Measurements from ENCODE around the gene TANC1. TPM values are rescaled to one million over a fixed set of nuclear protein-coding genes. Genes with fewer than 3 reads are reported as not detected.
"Not testable (repeated sequence)": the region's sequence is repeated elsewhere in the genome, so short reads cannot be mapped to it uniquely, and the experiment has no call there.

Gene TANC1
- polyA plus RNA-seq, 5 donors, result 39.5 to 59.6 (median 55.1) TPM

DNA sequence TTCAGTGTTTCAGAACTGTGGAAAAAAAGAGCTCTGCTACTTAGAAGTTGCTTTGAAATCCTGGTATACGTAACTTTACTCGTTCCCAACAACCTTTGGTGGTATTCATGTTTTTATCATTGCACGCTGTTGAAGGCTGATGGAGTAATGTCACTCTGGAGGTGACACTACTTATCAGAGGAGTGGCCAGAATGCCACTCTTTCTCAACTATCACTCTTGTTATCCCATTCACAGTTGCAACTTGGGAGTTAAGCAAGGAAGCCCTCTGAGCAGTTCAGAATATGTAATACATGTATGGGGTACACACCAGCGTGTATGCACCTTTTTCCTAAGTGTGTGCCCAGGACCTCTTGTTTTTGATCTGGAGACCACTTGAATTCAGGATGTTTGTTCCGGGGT lies 53.6 kb downstream of the TANC1 start:
- DNase-seq, result no peak

DNA sequence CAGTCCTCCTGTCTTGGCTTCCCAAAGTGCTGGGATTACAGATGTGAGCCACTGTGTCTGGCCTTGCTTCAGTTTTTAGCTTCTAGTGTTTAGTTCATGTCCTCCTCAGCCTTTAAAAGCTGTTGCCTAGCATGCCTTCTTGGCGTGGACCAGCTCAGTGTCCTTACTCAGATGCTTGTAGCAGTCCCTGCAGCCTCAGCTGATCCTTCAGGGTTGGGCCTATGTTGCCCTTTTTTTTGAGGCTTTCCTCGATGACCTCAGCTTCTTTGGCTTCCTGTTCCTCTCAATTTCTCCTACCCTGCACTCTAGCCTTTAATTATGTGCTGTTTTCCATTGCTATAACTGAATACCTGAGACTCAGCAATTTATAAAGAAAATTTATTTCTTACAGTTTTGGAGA lies 57.7 kb downstream of the TANC1 start:
- no peak for DNase-seq

DNA sequence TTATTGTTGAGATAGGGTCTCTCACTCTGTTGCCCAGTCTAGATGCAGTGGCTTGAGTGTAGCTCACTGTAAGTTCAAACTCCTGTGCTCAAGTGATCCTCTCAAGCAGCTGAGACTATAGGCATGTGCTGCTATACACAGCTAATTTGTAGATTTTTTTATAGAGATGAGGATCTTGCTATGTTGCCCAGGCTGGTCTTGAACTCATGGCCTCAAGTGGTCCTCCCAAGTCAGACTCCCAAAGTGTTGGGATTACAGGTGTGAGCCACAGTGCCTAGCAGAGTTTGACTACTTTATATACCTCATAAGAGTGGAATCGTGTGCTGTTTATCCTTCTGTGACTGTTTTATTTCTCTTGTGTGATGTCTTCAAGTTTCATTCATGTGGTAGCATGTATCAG lies 60.3 kb downstream of the TANC1 start:
- no peak for DNase-seq

DNA sequence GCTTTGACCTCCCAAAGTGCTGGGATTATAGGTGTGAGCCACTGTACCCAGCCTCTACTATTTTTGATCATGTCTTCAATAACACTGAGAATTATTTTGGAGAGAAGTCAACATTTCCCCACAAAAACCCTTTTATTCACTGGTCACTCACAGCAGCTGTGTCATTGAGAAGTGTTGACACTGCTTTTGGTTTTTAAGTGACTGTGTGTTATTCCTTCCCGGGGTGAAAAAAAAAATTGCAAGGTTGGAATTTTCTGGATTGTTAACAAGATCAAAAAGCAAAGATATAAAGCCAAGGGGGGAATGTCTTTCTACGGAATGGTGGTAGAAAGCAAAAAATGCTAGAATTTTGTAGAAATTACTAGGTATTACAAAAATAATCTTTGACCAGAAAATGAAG lies 61.5 kb downstream of the TANC1 start:
- no peak for DNase-seq

DNA sequence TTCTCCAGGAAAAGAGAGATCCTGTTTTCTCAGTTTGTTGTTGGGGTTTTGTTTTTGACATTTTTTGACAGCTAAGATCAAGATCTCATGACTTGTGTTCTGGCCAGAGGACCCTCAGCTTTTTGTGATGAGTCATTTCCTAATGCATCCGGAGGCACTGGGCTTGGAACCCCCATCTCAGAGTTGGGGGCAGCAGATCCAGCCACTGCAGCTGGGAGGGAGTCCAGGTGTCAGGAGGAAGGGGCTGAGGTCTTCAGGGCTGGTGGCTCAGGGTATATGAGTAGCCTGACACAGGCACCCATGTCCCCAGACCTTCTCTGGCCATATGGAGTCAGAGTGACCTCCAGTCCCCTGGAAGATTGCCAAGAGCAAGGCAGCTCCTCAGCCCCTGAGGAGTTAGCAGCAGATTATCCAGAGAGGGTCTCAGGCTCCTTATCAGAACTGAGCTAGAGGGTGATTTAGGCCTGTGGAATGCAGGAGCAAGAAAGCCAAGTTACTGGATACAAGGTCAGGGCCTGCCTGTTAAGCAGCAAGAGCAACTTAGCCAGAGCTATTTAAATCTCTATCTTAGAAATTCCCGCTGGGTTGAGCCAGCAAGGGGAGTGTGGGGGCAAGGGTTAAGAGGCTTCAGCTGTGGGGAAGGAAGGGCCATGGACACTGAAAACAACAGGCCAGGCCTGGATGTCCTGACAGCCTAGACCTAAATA lies 62.4 kb downstream of the TANC1 start:
- DNase-seq, result peak; percentile 36 to 56

DNA sequence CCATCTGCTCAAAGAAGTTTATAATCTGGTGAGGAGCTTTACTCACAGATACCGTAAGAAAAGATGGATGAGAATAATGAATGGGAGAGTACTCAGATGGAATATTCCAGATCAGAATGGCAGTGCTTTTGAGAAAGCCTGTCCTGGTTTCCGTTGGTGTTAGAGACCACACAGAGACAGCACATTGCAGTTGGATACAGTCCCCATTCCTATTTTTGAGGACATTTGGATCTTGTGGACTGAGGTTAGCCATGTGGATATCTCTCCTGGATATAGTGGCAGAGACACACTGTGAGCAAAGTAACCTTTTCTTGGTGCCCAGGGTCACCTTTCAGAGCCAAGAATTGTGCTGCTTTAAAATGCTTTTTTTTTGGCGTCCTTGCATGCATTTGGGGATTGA lies 63.7 kb downstream of the TANC1 start:
- no peak for DNase-seq

DNA sequence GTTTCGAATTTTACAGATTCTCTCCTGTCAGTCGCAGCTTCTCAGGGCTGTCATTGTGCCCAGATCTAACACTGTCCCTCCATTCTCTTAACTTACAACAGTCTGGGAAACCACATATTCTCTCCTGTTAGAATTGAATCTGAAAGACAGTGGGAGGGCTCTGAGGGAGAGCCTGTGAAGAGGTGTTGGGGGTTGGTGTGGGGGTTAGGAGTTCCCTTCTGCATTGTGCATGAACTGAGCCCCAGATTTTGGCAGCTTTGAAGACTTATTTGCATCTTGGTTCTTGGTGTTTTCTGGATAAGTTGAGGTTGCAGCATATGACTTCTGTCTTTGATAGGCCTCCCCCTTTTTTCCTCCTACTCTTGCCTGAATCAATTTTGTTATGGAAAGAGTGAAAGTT lies 64.1 kb downstream of the TANC1 start:
- DNase-seq, result no peak

DNA sequence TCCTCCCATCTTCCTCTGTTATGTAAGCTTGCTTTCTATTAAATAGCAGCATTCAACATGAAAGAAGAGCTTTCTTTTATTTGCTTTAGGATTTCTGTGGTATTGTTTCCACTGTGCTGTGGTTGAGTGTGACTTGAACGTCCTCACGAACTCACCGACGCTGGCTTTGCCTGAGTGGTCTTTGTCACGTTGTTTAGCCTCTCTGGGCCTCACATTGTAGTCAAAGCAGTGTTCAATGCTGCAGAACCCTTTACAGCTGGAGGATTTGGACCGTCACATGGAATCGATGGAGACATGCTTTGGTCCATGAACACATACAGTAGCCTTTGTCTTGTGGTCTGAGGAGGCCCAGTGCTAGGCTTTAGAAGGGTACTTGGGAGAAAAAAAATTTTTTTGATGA lies 66.3 kb downstream of the TANC1 start:
- DNase-seq, result no peak

DNA sequence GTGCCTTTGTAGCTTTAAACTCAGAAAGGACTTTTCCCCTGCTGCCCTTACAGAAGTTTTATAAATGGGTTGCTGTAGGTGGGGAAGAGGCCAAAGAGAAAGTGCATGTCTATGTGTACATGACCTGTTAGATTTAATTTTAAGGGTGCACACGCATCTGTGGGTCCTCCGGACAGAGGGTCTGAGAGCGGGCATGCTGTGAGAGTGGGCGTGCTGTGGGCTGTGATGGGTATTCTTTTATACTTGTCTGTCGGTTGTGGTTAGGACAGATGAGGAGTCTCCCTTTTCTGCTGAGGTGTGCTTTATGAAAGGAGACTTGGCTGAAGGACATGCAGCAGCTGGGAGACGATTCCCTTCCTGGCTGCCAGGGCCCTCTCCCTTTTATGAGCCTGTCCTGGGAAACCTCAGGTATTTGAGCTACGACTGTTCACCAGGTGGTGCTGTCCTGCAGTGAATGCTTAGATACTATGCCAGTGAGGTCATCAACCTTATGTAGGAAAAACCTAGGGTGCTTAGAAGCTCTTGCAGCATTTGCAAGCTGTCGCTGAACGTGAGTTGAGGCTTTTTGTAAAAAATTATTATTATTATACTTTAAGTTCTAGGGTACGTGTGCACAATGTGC lies 67.5 kb downstream of the TANC1 start:
- DNase-seq, result no peak

DNA sequence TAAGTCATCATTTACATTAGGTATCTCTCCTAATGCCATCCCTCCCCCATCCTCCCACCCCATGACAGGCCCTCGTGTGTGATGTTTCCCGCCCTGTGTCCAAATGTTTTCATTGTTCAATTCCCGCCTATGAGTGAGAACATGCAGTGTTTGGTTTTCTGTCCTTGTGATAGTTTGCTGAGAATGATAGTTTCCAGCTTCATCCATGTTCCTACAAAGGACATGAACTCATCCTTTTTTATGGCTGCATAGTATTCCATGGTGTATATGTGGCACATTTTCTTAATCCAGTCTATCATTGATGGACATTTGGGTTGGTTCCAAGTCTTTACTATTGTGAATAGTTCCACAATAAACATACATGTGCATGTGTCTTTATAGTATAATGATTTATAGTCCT lies 68.0 kb downstream of the TANC1 start:
- DNase-seq, result not testable (repeated sequence)

DNA sequence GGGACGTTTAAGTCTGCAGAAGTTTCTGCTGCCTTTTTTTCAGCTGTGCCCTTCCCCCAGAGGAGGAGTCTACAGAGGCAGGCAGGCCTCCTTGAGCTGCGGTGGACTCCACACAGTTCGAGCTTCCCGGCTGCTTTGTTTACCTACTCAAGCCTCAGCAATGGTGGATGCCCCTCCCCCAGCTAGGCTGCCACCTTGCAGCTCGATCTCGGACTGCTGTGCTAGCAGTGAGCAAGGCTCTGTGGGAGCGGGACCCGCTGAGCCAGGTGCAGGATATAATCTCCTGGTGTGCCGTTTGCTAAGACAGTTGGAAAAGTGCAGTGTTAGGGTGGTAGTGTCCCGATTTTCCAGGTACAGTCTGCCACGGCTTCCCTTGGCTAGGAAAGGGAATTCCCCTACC lies 72.9 kb downstream of the TANC1 start:
- not testable (repeated sequence) for DNase-seq

DNA sequence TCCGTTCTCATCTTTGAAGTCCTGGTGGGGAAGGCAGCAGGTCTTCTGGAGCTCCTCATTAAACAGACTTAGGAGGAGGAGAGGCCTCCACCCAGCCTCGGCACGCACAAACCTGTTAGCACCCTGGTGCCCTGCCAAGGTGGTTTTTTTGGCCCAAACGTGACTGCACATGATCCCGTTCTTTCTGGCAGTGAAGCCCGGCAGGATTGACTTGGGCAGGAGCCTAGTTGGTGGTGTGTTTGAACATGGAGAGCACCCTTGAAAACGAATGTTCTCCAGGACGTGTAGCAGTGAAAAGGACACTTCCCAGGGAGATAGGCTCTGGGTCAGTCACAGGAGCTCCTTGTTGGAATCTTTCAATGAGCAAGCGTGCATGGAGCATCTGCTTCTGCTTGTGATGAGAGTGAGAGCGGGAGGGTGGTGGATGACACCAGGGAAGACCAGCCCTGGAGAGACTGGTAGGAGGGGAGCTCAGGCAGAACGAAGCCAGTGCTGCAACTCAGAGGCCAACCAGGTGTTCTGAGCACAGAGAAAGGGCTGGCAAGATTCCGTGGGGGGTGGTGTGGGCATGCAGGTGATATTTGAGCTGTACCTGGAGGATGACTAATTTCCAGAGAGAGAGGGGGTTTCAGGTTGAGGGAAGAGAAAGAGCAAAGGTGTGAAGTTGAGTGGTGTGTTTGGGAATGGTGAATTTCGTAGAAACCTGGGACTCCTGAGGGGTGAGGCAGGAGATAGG lies 73.8 kb downstream of the TANC1 start:
- DNase-seq, result no peak

DNA sequence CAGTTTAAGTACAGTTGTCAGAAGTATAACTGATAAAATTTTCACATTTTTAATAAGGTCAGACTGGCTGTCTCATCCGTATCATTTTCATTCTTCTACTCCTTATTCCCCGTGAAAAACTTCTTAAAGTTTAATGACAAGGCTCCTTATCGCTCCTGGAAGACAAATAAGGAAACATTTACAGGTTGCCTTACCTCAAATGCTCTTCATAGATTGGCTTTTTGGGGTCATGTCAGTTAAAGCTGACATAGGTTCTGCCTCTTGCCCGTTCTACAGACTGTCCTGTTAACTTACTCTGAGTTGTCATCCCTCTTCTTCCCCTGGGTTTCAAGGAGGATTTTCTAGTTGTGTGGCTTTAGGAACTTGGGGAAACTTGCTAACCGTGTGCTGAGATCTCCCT lies 75.3 kb downstream of the TANC1 start:
- DNase-seq, result no peak

DNA sequence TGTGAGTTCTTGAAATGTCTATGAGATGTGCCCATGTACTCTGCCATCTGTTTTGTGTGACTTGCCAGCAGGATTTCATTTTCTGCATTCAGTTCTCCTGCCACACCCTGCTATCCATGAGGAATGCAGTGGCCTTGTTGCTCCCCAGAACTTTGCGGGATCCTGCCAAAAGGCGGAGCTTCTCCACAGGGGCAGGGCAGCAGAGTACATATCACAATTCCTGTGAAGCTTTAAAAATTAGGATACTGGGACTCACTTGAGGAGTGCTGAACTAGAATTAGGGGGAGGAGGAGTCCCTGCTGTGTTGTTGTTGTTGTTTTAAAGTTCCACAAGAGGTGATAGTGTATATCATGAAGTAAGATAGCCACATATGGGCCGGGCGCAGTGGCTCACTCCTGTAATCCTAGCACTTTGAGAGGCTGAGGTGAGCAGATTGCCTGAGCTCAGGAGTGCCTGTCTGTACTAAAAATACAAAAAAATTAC lies 76.4 kb downstream of the TANC1 start:
- no peak for DNase-seq

DNA sequence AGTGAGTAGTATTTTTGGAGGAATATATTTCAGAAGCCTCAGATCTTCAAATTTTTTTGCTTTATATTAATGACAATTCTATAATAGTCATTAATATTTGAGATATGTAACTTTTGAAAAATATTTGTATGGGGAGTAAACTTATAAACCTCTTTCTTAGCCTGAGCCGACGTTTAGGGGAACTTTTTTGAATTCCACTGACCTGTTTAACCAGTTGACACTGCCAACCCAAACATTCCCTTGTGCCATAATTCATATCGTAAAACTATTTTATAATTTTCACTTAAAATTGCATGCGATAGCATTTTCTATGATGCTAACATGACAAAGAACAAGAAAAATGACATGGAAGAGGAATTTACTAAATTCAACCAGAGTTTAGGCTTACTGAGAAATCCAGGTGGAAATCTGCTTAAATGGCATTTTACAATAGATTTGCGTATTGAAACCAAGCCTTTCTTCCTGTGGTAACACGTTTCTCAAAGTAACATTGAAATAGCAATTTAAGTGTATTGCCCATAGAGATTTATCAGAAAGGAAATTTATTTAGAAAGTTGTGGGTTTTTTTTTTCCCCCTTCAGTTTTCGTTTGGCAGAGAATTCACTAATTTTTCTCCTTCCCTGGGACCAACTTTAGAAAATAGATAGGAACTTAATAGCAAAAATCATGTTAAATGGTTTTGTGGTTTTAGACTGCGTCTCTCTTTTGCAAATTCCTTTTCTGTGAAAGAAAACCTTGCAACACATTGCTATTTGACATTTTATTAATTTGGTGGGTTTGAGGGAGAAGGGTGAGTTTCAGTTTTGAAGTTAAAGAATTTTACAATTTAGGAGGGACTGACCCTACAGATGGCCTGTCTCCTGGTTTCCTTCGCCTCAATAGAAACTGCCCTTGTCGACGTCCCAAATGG lies 77.4 kb downstream of the TANC1 start:
- DNase-seq, result no peak

DNA sequence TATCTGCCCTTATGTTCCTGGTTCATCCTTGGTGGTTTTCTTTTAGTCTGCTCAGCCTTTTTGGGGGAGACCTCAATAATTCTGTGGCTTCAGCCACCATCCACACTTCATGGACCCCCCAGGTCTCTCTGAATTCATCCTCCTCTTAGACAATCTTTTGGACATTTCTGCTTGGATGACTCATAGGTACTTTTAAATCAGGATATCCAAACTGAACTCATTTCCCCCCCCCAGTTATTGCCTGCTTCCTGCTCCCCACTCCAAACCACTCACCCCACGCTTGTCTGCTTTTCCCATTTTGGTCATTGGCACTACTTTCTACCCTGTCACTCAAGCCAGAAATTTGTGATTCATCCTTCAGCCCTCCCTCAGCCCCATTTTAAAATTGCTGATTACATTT lies 78.5 kb downstream of the TANC1 start:
- DNase-seq, result no peak

DNA sequence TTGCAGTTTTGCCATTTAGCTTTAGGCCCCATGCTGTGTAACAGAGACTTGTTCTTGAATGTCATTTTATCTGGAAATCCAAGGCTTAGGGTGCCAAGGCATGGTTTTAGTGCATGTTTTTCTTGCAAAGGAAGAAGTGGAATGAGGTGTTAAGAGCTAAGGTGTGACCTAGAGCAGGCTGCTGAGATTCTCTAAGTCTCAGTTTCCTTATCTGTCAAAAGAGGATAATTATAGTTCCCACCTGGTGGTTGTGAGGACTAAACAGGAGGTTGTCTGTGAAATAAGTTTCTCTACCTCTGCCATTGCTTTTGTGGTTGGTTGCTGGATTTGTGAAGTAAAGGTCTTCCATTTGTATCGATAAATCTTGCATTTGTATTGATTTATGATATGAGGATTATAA lies 82.0 kb downstream of the TANC1 start:
- no peak for DNase-seq

DNA sequence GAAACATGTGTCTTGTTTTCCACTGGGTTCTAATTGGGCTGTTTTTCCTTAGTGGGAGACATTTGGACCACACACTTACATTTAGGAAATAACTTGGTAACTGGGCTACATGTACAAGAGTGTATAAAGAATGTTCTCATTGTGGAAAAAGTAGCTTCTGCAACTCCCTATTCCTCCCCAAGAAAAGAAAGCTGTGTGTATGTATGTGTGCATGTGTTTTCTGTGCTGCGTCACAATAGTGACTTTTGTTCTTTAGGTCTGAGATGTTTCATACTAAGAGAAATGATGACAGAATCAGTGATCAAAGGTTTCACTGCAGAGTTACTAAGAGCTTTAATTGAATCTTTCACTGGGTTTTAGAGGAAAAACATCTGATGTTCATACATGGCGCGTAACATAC lies 82.7 kb downstream of the TANC1 start:
- no peak for DNase-seq

DNA sequence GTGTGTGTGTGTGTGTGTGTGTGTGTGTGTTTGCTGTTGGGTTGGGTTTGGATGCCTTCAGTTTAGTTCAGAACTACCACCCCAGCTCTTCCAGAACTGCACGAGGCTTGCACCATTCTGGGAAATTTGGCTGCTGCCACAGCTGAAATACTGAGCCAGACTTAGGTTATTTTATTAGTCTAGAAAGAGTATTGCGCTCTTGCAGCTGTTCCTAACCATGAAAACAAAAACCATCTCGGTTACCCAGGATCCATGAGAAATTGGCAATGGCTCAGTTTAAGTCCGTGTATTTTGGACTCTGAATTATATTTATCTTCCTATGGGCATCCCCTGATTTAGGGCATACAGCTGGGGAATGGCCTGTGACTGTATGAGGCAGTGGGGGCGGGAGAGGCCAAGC lies 83.2 kb downstream of the TANC1 start:
- no peak for DNase-seq

DNA sequence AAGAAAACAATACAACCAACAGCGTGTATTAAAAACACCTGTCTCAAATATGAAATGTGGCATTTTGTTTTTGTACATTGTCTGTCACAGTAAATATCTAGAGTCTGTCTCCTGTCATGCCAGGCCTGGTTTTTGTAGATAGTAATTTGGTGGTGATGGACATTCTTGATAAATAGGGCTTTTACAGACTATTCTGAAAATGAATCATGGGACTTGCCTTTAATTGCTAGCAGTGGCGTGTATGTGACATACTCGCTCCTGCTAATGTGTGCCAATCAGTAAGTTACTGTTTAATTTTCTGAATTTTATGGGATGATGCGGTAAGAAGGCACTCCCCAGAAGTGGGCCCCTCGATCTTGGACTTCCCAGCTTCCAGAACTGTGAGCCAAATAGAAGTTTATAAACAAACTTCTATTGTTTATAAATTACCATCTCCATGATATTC lies 83.7 kb downstream of the TANC1 start:
- no peak for DNase-seq

DNA sequence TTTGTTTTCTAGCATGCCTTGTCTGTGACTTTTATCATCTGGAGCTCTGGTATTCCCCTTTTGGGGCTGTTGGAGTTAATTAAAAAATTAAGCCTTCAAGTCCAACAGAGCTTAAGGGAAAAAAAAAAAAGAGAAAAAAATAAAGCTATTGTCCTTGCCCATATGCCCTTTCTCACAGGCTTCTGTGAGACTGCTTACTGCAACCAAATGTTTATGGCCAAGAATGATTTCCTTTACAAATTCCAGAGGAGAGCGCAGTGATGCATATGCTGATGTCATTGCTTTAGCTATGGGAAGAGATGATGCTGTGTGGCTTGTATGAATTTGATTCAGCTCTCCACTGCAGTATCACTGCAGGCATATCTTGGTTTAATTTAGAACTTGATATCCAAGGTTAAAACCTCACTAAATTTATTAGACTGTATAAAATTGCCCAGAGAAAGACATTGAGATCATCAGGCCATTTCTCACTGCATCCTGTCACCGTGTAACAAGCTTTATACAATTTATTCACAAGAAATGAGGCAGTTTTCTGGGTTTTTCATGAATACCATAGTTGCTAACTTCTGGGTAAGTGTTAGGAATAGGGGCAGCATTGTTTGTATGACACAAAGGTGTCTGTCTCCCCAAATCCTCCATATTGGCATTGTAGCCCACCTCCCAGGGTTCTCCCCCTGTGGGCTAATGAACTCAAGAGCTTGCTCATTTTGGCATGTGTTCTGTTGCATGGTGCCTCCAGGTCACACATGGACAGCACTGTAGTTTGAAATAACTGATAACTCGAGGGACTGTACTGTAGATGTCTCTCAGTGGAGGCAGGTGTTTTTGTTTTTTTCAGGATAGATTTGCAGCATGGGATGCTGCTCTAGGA lies 85.0 kb downstream of the TANC1 start:
- no peak for DNase-seq

All from right lung (tissue), 5 donors.